Endodermal cell (in vitro differentiated cells): ENCODE results near the gene CCDC167. TPM values are rescaled to one million over a fixed set of nuclear protein-coding genes. Genes with fewer than 3 reads are reported as not detected.
A peak's percentile ranks its signal among the peaks of the same experiment; 100 is the strongest.

Experiments
- DNase-seq: peaks from one replicate; pipeline ENCODE4 v3.0.0-alpha.2; 2017
- H3K27ac ChIP-seq: 2 replicates; pipeline ENCODE4 v1.5.1; 2013; ENCODE audit warnings: mild to moderate bottlenecking, low read depth, low read length, moderate library complexity
- H3K27me3 ChIP-seq: 2 replicates; pipeline ENCODE4 v1.6.1; 2013; ENCODE audit warnings: mild to moderate bottlenecking, low read length, moderate library complexity; ENCODE audit not compliant: insufficient read depth, control insufficient read depth, poor library complexity, severe bottlenecking
- H3K36me3 ChIP-seq: 2 replicates; pipeline ENCODE4 v1.7.0; 2013; ENCODE audit warnings: mild to moderate bottlenecking, low read length, moderate library complexity; ENCODE audit not compliant: control insufficient read depth, insufficient read depth
- H3K4me1 ChIP-seq: one replicate; pipeline ENCODE4 v1.7.0; 2013; ENCODE audit warnings: low read length; ENCODE audit not compliant: control insufficient read depth, insufficient read depth
- H3K4me3 ChIP-seq: 2 replicates; pipeline ENCODE4 v1.5.1; 2013; ENCODE audit warnings: mild to moderate bottlenecking, low read length, moderate library complexity
- H3K9ac ChIP-seq: 2 replicates; pipeline ENCODE4 v1.6.1; 2013; ENCODE audit warnings: mild to moderate bottlenecking, low read length, moderate library complexity; ENCODE audit not compliant: poor library complexity, severe bottlenecking; ENCODE audit errors: extremely low read depth
- H3K9me3 ChIP-seq: 2 replicates; pipeline ENCODE4 v1.6.1; 2013; ENCODE audit warnings: mild to moderate bottlenecking, low read length, moderate library complexity; ENCODE audit not compliant: control insufficient read depth
- H3K27ac Mint-ChIP-seq: 2 replicates; pipeline ENCODE4 v1.8.0; 2020; ENCODE audit warnings: mixed read lengths
- H3K27me3 Mint-ChIP-seq: 2 replicates; pipeline ENCODE4 v1.8.0; 2021; ENCODE audit warnings: mild to moderate bottlenecking, mixed read lengths; ENCODE audit not compliant: insufficient read depth
- H3K36me3 Mint-ChIP-seq: 2 replicates; pipeline ENCODE4 v1.8.0; 2020; ENCODE audit warnings: low read depth, mixed read lengths
- H3K4me1 Mint-ChIP-seq: 2 replicates; pipeline ENCODE4 v1.8.0; 2020; ENCODE audit warnings: mixed read lengths
- H3K4me3 Mint-ChIP-seq: 2 replicates; pipeline ENCODE4 v1.8.0; 2020; ENCODE audit warnings: mild to moderate bottlenecking, moderate library complexity, mixed read lengths
- H3K9me3 Mint-ChIP-seq: 2 replicates; pipeline ENCODE4 v1.8.0; 2020; ENCODE audit warnings: mild to moderate bottlenecking, mixed read lengths
- WGBS, 2 experiments: methylation state at CpG; one replicate each; pipeline versions ENCODE4 v1.1.5 to v1.1.7; 2013; ENCODE audit warnings: missing lambda C conversion rate in 2 of 2, mixed read lengths in 1 of 2; ENCODE audit not compliant: insufficient coverage in 1 of 2, insufficient read length in 1 of 2; 5-methylcytosine and 5-hydroxymethylcytosine counted together
- total RNA-seq, 2 donors: library from RNA; stranded (reverse); fragmentation: NEBNext Ultra II Directional in 1 of 2; extraction: Animal tissue kit (Norgen Biotek cat#: 25700) in 1 of 2; gene quantifications; 2 replicates in 1 of 2; 3 replicates in 1 of 2; pipeline ENCODE4 v1.2.1, GENCODE V29; 2021
- TF ChIP-seq, protein P1 (sequence below): fragments of 200-600 bp; sonication (generic); conservative IDR thresholded peaks from 2 replicates; pipeline ENCODE4 v1.5.0; 2021; ENCODE audit warnings: antibody characterized with exemption, mild to moderate bottlenecking

Gene CCDC167
- total RNA-seq, 2 donors from 2014 or later, result 60.4 to 66.1 TPM

DNA sequence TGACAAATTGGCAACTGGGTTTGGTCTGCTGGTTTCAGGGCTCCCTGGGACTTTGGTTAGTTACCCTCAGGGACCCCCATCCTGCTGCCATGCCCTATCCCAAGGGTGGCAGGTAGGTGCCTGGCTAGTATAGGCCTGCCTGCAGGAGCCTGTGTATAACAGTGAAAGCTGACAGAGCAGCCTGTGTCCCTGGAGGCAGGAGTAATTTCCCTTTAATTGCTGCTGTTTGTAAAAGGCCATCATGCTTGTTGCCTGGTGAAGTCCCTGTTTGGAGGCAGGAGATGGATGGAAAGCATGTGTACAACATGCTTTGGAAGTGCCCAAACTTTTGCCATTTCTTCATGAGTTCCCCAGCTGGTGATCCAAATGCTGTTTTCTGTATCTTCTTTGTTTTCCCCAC is 36.6 kb downstream of the CCDC167 start:
- DNase-seq, result no peak
- Histone ChIP-seq H3K27me3 (no peaks in the 10 kb centered on the region), H3K27ac (no peak overlapping the region), H3K9me3 (peaks cover 20% of the 10 kb centered on the region), H3K4me3 (no peak overlapping the region), H3K4me1 (peaks cover 17% of the 10 kb centered on the region), H3K36me3 (peaks cover 74% of the 10 kb centered on the region), H3K9ac (no peak overlapping the region)
- Mint-ChIP-seq H3K4me3 (no peak overlapping the region), H3K9me3 (peaks cover 21% of the 10 kb centered on the region), H3K36me3 (peaks cover 72% of the 10 kb centered on the region), H3K27ac (no peak overlapping the region), H3K27me3 (no peaks in the 10 kb centered on the region), H3K4me1 (peaks cover 34% of the 10 kb centered on the region)
- TF ChIP-seq, protein P1, sequence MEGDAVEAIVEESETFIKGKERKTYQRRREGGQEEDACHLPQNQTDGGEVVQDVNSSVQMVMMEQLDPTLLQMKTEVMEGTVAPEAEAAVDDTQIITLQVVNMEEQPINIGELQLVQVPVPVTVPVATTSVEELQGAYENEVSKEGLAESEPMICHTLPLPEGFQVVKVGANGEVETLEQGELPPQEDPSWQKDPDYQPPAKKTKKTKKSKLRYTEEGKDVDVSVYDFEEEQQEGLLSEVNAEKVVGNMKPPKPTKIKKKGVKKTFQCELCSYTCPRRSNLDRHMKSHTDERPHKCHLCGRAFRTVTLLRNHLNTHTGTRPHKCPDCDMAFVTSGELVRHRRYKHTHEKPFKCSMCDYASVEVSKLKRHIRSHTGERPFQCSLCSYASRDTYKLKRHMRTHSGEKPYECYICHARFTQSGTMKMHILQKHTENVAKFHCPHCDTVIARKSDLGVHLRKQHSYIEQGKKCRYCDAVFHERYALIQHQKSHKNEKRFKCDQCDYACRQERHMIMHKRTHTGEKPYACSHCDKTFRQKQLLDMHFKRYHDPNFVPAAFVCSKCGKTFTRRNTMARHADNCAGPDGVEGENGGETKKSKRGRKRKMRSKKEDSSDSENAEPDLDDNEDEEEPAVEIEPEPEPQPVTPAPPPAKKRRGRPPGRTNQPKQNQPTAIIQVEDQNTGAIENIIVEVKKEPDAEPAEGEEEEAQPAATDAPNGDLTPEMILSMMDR, result no peak

DNA sequence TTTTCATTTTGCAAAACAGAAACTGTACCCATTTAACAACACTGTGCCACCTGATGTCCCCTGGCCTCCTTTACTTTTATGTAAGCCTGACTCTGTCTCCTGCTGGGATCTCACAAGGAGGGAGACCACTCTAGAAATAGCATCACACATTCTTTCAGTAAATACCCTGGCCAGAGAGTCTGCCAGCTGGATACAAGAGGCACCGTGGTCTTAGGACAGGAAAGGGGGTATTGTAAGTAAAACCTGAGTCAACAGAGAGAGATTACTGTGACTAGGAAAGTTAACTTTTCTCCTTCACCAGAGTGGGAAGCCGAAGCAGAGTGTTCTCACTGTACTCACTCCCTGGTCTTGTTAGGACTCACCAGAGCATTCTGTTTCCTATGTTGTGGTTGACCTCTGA is 38.9 kb downstream of the CCDC167 start:
- Histone ChIP-seq H3K9ac (peak overlapping the region; percentile 7), H3K27ac (peak overlapping the region; percentile 8), H3K4me1 (peaks cover 17% of the 10 kb centered on the region), H3K9me3 (peaks cover 6% of the 10 kb centered on the region), H3K27me3 (no peaks in the 10 kb centered on the region), H3K4me3 (peak overlapping the region; percentile 51), H3K36me3 (peaks cover 77% of the 10 kb centered on the region)
- no peaks in the 10 kb centered on the region for H3K27me3 Mint-ChIP-seq
- WGBS, 2 experiments, result 40 to 67% methylated on average over 1 to 2 of the region's 2 CpGs
- peaks cover 34% of the 10 kb centered on the region for H3K4me1 Mint-ChIP-seq
- TF ChIP-seq, protein P1, result no peak
- H3K4me3 Mint-ChIP-seq, result peak overlapping the region; percentile 7
- peak; percentile 62 for DNase-seq
- H3K27ac Mint-ChIP-seq, result peak overlapping the region; percentile 86
- peaks cover 5% of the 10 kb centered on the region for H3K9me3 Mint-ChIP-seq
- peaks cover 72% of the 10 kb centered on the region for H3K36me3 Mint-ChIP-seq

DNA sequence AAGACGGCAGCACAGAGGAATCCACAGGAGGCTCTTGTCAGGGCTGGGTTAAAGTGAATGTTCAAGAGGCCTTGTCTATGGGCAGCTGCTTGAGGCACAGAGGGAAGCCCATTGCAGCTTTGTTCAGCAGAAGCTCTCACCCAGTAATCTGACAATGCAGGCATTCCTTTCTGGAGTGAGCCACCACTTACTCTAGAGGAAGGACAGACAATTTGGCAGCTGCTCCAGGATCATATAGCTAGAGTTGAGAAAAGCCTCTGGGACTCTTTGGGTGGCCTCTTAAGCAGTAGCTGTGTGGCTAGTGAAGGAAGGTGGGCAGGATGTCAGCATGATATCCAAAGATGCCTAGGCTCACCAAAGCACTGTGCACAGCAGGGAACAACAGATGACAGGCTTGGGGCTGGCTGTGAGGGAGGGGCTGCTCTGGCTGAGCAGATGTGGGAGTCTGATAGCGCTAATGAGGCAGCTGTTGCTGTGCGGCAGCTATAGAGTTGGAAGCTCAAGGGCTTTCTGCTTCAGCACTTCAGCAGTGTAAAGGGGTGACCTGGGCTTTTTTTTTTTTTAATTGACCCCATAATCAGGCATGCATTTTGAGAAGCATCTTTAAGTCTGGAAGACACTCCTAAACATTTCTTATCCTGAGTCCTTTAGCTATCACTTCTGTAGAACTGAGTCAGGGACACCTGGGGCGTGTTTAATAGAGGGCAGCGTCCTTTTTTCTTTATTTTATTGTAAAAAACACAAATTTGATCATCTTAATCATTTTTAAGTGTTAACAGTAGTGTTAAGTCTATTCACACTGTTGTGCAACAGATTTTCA is 39.5 kb downstream of the CCDC167 start:
- Histone ChIP-seq H3K27me3 (no peaks in the 10 kb centered on the region), H3K9me3 (no peaks in the 10 kb centered on the region), H3K4me1 (peaks cover 17% of the 10 kb centered on the region), H3K36me3 (peaks cover 77% of the 10 kb centered on the region), H3K4me3 (peak overlapping the region; percentile 51), H3K9ac (no peak overlapping the region), H3K27ac (peak overlapping the region; percentile 61)
- H3K36me3 Mint-ChIP-seq, result peaks cover 72% of the 10 kb centered on the region
- H3K27me3 Mint-ChIP-seq, result no peaks in the 10 kb centered on the region
- no peaks in the 10 kb centered on the region for H3K9me3 Mint-ChIP-seq
- peak; percentile 80 for DNase-seq
- H3K4me1 Mint-ChIP-seq, result peaks cover 34% of the 10 kb centered on the region
- H3K4me3 Mint-ChIP-seq, result peak overlapping the region; percentile 12
- TF ChIP-seq, protein P1, result no peak
- H3K27ac Mint-ChIP-seq, result peak overlapping the region; percentile 89
- WGBS, 2 experiments, result 30 to 60% methylated on average over 2 to 5 of the region's 5 CpGs
